Gastrocnemius medialis (tissue), 4 donors: ENCODE results near the gene STYK1.

ENCODE experiments used
- CTCF ChIP-seq, 5 experiments: fragments of 450-650 bp in 3 of 5; fragments of 200-600 bp in 2 of 5; sonication (generic) in 2 of 5; IDR thresholded peaks in 4 of 5; conservative IDR thresholded peaks in 1 of 5; 1 replicate in 4 of 5; 2 replicates in 1 of 5; pipeline ENCODE4 v1.5.1; 2016 to 2019; ENCODE audit warnings: antibody characterized with exemption in 5 of 5, mild to moderate bottlenecking in 3 of 5, moderate library complexity in 3 of 5
- POLR2A ChIP-seq, 2 donors: fragments of 450-650 bp; IDR thresholded peaks; one replicate each; pipeline ENCODE4 v1.6.1; 2017; ENCODE audit warnings: antibody characterized with exemption in 2 of 2, mild to moderate bottlenecking in 2 of 2, moderate library complexity in 2 of 2

DNA sequence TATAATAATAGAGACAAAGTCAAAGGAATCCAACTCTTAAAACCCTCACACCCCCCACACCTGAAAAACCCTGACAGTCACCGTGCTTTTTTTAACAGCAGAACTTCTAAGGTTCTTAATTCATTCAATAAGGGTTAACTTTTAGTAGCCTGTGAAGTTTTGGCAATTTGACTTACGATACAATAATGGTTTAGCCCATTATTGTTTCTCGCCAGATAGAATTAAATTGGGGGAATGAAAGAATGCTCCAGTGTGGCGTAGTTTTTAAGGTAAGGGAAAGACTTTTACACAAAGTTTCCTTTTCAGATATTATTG, 59.8 kb downstream of the STYK1 start:
- TF ChIP-seq CTCF (IDR thresholded peaks at IDR 0.05 in 4 of 5, conservative IDR thresholded peaks at IDR 0.05 in 1 of 5): no peak
- no peak for TF ChIP-seq POLR2A (IDR thresholded peaks at IDR 0.05)
